ENCODE measurements around the gene SERGEF.

SERGEF gene

GRCh38 chr11:17744151-17744940 is 268.5 kb downstream of the SERGEF start:
- DNase-seq: no peak

GRCh38 chr11:17743808-17744119 is 269.1 kb downstream of the SERGEF start:
- no peak for DNase-seq

GRCh38 chr11:17743026-17743807 is 269.6 kb downstream of the SERGEF start:
- DNase-seq: no peak

- DNase-seq: no peak
Measured at GRCh38 chr11:17742019-17742418, 270.8 kb downstream of the SERGEF start.

GRCh38 chr11:17741487-17741886 is 271.4 kb downstream of the SERGEF start:
- DNase-seq: no peak

- no peak for DNase-seq
Measured at GRCh38 chr11:17740649-17741235, 272.1 kb downstream of the SERGEF start.

- no peak for DNase-seq
Measured at GRCh38 chr11:17739945-17740338, 272.9 kb downstream of the SERGEF start.

- no peak for DNase-seq
Measured at GRCh38 chr11:17738151-17738973, 274.5 kb downstream of the SERGEF start.

All from kidney glomerular epithelial cell (primary cell).